Measurements from ENCODE around the gene SRPRA. TPM values are rescaled to one million over a fixed set of nuclear protein-coding genes. Genes with fewer than 3 reads are reported as not detected.
A peak's percentile ranks its signal among the peaks of the same experiment; 100 is the strongest.

Gene SRPRA
- 120 TPM for total RNA-seq
- long read RNA-seq, transcript SRPRA-201 (14 exons, 3,069 nt) = major isoform, 38 of 77 reads
- long read RNA-seq, partial matches to known transcripts = 12 of 77 reads
- long read RNA-seq, other reads (novel, unspliced or antisense) = 27 of 77 reads

- DNase-seq = peak; percentile 100
- Histone ChIP-seq H3K27me3 (no peaks in the 10 kb centered on the region), H3K4me3 (peak within 1 kb of the TSS; percentile 93), H3K9me3 (no peaks in the 10 kb centered on the region), H3K27ac (peak within 1 kb of the TSS; percentile 96), H3K4me1 (peaks cover 17% of the 10 kb centered on the region), H3K36me3 (peaks cover 44% of the 10 kb centered on the region)
- intact Hi-C loops (cut with DNase I) = no loop called here
- TF ChIP-seq CTCF (IDR thresholded peaks at IDR 0.05) = no peak
- peak; percentile 99 for ATAC-seq
Observed at GRCh38 chr11:126268708-126269579, at the start of gene SRPRA, which contains the start of gene FOXRED1. TSS of gene SRPRA (minus strand) at chr11:126268895. CDS start at chr11:126268804, 91 bp downstream. TSS of gene FOXRED1 (plus strand) at chr11:126269154. CDS start at chr11:126269207, 53 bp downstream.

DNA sequence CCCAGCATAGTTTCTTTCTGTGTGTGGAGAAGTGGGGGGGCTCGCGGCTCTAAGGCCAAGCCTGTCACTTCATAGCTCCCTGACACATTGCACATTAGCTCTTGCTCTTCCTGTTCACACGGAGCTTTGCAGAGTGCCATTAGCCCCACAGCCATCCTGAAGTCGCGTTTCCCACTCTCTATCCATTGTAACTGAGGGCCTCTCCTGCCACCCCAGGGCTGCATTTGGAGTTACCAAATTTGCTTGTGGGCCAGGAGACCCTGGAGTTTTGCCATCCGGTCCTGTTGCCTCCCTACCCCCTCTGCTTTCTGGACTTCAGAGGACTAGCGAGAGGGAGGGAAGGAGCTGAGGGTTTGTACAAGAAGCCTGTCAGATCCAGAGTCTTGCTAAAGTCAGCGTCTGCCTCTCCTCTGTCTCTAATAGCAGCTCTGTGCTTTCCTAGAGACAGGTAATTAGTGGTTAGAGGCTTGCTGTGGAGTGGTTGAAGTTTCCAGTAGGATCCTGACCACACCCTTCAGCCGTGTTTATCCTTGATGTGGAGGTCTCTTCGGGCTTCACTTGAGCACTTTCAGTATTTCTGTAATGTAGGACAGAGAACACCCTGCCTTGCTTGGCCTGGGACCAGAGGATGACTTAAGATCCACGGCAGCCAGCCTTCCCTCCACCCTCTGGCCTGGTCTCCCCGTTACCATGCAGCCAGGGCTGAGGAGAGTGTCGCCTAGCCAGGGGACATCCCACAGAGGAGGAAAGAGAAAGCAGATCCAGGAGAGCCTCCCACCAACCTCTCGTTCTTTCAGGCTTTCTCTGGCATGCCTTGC lies 49.3 kb upstream of the SRPRA start:
- peak; percentile 71 for DNase-seq
- H3K4me1 ChIP-seq = peaks cover 27% of the 10 kb centered on the region
- no peaks in the 10 kb centered on the region for H3K9me3 ChIP-seq
- peak; percentile 88 for ATAC-seq
- H3K27me3 ChIP-seq = no peaks in the 10 kb centered on the region
- no peak overlapping the region for H3K4me3 ChIP-seq
- peak overlapping the region; percentile 80 for H3K27ac ChIP-seq
- no peak for TF ChIP-seq CTCF (IDR thresholded peaks at IDR 0.05)
- intact Hi-C loops (cut with DNase I) = no loop called here
- no peaks in the 10 kb centered on the region for H3K36me3 ChIP-seq

GRCh38 chr11:126317432-126317755 lies 48.7 kb upstream of the SRPRA start:
- Histone ChIP-seq H3K27ac (peak overlapping the region; percentile 80), H3K27me3 (no peaks in the 10 kb centered on the region), H3K36me3 (no peaks in the 10 kb centered on the region), H3K9me3 (no peaks in the 10 kb centered on the region), H3K4me1 (peaks cover 27% of the 10 kb centered on the region), H3K4me3 (no peak overlapping the region)
- intact Hi-C loops (cut with DNase I) = no loop called here
- ATAC-seq (no peak), DNase-seq (no peak)
- TF ChIP-seq CTCF (IDR thresholded peaks at IDR 0.05) = no peak

- H3K27ac ChIP-seq = no peak overlapping the region
- no peaks in the 10 kb centered on the region for H3K9me3 ChIP-seq
- H3K36me3 ChIP-seq = no peaks in the 10 kb centered on the region
- peaks cover 24% of the 10 kb centered on the region for H3K4me1 ChIP-seq
- intact Hi-C loops (cut with DNase I) = loop anchor here (5.0 kb wide), 2 partner anchors 123 to 168 kb away; no protein-coding TSS in a partner anchor
- ATAC-seq = no peak
- H3K27me3 ChIP-seq = no peaks in the 10 kb centered on the region
- no peak for DNase-seq
- no peak overlapping the region for H3K4me3 ChIP-seq
- no peak for TF ChIP-seq CTCF (IDR thresholded peaks at IDR 0.05)
Observed at GRCh38 chr11:126313826-126314225, 45.1 kb upstream of the SRPRA start.

DNA sequence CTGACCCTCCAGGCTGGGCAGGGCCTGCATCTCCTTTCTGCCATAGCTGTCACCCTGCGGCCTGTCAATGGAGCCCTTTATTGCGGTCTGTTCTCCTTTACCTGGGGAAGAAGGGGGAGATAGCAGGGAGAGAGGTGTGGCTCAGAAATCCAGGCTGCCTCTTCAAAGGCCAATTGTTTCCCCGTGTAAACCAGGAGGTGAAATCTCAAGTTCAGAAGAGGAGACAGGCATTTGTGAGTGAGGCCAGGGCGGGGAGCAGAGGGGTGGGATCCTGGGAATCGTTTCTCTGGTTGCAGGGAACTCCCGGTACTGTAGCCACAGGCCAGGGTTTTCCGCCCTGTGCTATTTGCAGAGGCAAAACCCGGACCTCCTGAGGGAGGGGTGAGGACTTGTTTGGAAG lies 44.3 kb upstream of the SRPRA start:
- no peak for ATAC-seq
- H3K27ac ChIP-seq = no peak overlapping the region

More for the DNA sequence above, 44.3 kb upstream of the SRPRA start:
- Histone ChIP-seq H3K4me1 (peaks cover 16% of the 10 kb centered on the region), H3K4me3 (no peak overlapping the region), H3K9me3 (no peaks in the 10 kb centered on the region), H3K36me3 (peaks cover 7% of the 10 kb centered on the region), H3K27me3 (no peaks in the 10 kb centered on the region)
- intact Hi-C loops (cut with DNase I) = loop anchor here (5.0 kb wide), 2 partner anchors 124 to 169 kb away; no protein-coding TSS in a partner anchor
- no peak for DNase-seq
- TF ChIP-seq CTCF (IDR thresholded peaks at IDR 0.05) = no peak

All from upper lobe of right lung (tissue), 1 donor.